Keratinocyte (primary cell): ENCODE measurements around the gene HEMK1. TPM values are rescaled to one million over a fixed set of nuclear protein-coding genes. Genes with fewer than 3 reads are reported as not detected.

Experiments used
- DNase-seq: peaks from one replicate; pipeline ENCODE4 v3.0.0-alpha.2; 2011; ENCODE audit warnings: low read depth, missing footprints, low spot score
- FAIRE-seq: peaks from 2 replicates; lab custom pipeline; 2011; peaks lifted over from hg19 to GRCh38; lab: Jason Lieb, UNC
- H2AFZ ChIP-seq: 2 replicates; pipeline ENCODE4 v1.6.0; 2012; ENCODE audit warnings: low read length, control low read depth, inconsistent platforms; ENCODE audit not compliant: control insufficient read depth
- H3K27ac ChIP-seq: 2 replicates; pipeline ENCODE4 v1.5.1; 2011; ENCODE audit warnings: low read length; ENCODE audit not compliant: control insufficient read depth, insufficient read depth
- H3K27me3 ChIP-seq: 3 replicates; pipeline ENCODE4 v1.6.0; 2011; ENCODE audit warnings: low read length; ENCODE audit not compliant: control insufficient read depth, insufficient read depth; ENCODE audit errors: extremely low read depth
- H3K36me3 ChIP-seq, 2 experiments: 2 replicates in 1 of 2; 3 replicates in 1 of 2; pipeline ENCODE4 v1.5.1; 2011; ENCODE audit warnings: low read length in 2 of 2, mild to moderate bottlenecking in 1 of 2; ENCODE audit not compliant: control insufficient read depth in 2 of 2, insufficient read depth in 2 of 2; ENCODE audit errors: extremely low read depth in 1 of 2
- H3K4me1 ChIP-seq: 3 replicates; pipeline ENCODE4 v1.5.1; 2011; ENCODE audit warnings: low read length; ENCODE audit not compliant: control insufficient read depth, insufficient read depth; ENCODE audit errors: extremely low read depth
- H3K4me2 ChIP-seq: 3 replicates; pipeline ENCODE4 v1.6.0; 2011; ENCODE audit warnings: low read depth, low read length; ENCODE audit not compliant: control insufficient read depth, insufficient read depth; ENCODE audit errors: extremely low read depth
- H3K4me3 ChIP-seq, 3 experiments: fragments of 200-600 bp in 1 of 3; sonication (generic) in 1 of 3; 2 replicates in 2 of 3; 3 replicates in 1 of 3; pipeline ENCODE4 v1.5.1; 2011 to 2016; ENCODE audit warnings: low read length in 3 of 3, mild to moderate bottlenecking in 3 of 3, control low read depth in 2 of 3, inconsistent platforms in 1 of 3, low read depth in 1 of 3, mixed read lengths in 1 of 3, mixed run types in 1 of 3, moderate library complexity in 1 of 3; ENCODE audit not compliant: control insufficient read depth in 2 of 3, insufficient read depth in 2 of 3; ENCODE audit errors: extremely low read depth in 1 of 3
- H3K79me2 ChIP-seq: 2 replicates; pipeline ENCODE4 v1.6.0; 2012; ENCODE audit warnings: low read length; ENCODE audit not compliant: control insufficient read depth, insufficient read depth
- H3K9ac ChIP-seq: 3 replicates; pipeline ENCODE4 v1.6.0; 2011; ENCODE audit warnings: low read length; ENCODE audit not compliant: control insufficient read depth, insufficient read depth; ENCODE audit errors: extremely low read depth
- H3K9me1 ChIP-seq: 3 replicates; pipeline ENCODE4 v1.6.0; 2011; ENCODE audit warnings: low read length; ENCODE audit not compliant: control insufficient read depth, insufficient read depth; ENCODE audit errors: extremely low read depth
- H3K9me3 ChIP-seq: 2 replicates; pipeline ENCODE4 v1.5.1; 2012; ENCODE audit warnings: low read depth, low read length; ENCODE audit not compliant: control insufficient read depth
- H4K20me1 ChIP-seq: 3 replicates; pipeline ENCODE4 v1.6.0; 2011; ENCODE audit warnings: low read length; ENCODE audit not compliant: control insufficient read depth, insufficient read depth; ENCODE audit errors: extremely low read depth
- EZH2 ChIP-seq: IDR thresholded peaks from one replicate; pipeline ENCODE4 v1.6.1; 2012; ENCODE audit warnings: inconsistent platforms, mild to moderate bottlenecking, low read length, moderate library complexity
- dilution Hi-C: fragments of 300-500 bp; cut with MboI; formaldehyde crosslinking; loops from one replicate; pipeline ENCODE4 v1.7.0; 2020; ENCODE audit warnings: low sequenced_read_pairs; ENCODE audit not compliant: extremely low pct_ligation_motif_present
- polyA plus RNA-seq, 5 experiments: library from polyadenylated mRNA; depleted of rRNA in 3 of 5; stranded (reverse) in 3 of 5; stranded (forward) in 1 of 5; unstranded in 1 of 5; fragments of >200 nt; gene quantifications; 1 replicate in 1 of 5; 2 replicates in 3 of 5; 3 replicates in 1 of 5; pipeline versions ENCODE4 v1.2.1 to v1.2.3, GENCODE V29; 2011 to 2012; ENCODE audit warnings: missing spikeins in 2 of 5, low read depth in 1 of 5, low replicate concordance in 1 of 5
- TF ChIP-seq, protein P1 (sequence below), 3 experiments: IDR thresholded peaks in 1 of 3; conservative IDR thresholded peaks in 1 of 3; optimal IDR thresholded peaks in 1 of 3; 2 replicates in 2 of 3; 3 replicates in 1 of 3; pipeline versions ENCODE3 to v1.5.1; 2011; ENCODE audit warnings: low read length in 3 of 3, mild to moderate bottlenecking in 3 of 3, moderate library complexity in 2 of 3, control low read depth in 1 of 3, inconsistent platforms in 1 of 3; ENCODE audit not compliant: insufficient read depth in 2 of 3; ENCODE audit errors: extremely low read depth in 1 of 3

HEMK1 gene
- polyA plus RNA-seq, 1 donor (not counting 4 experiments of a cell fraction or from before 2014, with no cell fraction given): 13.0 TPM

DNA sequence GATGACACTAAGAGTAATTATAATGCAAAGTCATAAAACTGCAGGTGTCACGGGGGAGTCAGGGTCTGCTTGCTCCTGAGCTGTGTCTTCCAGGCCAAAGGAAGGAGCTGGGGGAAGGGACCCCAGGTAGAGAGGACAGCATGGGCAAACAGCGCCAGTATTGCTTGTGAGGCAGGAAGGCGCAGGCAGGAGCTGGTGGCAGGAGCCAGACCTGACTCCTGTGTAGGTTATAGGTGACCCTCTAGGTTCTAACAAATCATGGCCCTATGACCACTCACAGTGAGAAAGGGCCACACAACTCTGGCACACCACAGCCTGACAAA, 40.4 kb downstream of the HEMK1 start:
- Histone ChIP-seq H3K9me1 (peaks cover 4% of the 10 kb centered on the region), H3K4me1 (peaks cover 37% of the 10 kb centered on the region), H3K4me2 (no peak overlapping the region), H3K9ac (no peak overlapping the region), H2AFZ (no peak overlapping the region), H3K79me2 (peaks cover 3% of the 10 kb centered on the region), H3K27me3 (no peaks in the 10 kb centered on the region), H3K27ac (no peak overlapping the region), H3K36me3 (peaks cover 4 to 5% of the 10 kb centered on the region in 2 experiments), H3K9me3 (no peaks in the 10 kb centered on the region), H3K4me3 (no peak overlapping the region), H4K20me1 (no peaks in the 10 kb centered on the region)
- DNase-seq: no peak
- dilution Hi-C loops: loop anchor here (25.0 kb wide), 1 partner anchor 778 kb away; the partner anchor contains the start of genes MANF and RBM15B
- FAIRE-seq: no peak
- TF ChIP-seq, protein P1, sequence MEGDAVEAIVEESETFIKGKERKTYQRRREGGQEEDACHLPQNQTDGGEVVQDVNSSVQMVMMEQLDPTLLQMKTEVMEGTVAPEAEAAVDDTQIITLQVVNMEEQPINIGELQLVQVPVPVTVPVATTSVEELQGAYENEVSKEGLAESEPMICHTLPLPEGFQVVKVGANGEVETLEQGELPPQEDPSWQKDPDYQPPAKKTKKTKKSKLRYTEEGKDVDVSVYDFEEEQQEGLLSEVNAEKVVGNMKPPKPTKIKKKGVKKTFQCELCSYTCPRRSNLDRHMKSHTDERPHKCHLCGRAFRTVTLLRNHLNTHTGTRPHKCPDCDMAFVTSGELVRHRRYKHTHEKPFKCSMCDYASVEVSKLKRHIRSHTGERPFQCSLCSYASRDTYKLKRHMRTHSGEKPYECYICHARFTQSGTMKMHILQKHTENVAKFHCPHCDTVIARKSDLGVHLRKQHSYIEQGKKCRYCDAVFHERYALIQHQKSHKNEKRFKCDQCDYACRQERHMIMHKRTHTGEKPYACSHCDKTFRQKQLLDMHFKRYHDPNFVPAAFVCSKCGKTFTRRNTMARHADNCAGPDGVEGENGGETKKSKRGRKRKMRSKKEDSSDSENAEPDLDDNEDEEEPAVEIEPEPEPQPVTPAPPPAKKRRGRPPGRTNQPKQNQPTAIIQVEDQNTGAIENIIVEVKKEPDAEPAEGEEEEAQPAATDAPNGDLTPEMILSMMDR (optimal IDR thresholded peaks at IDR 0.05 in 1 of 3, IDR thresholded peaks at IDR 0.05 in 1 of 3, conservative IDR thresholded peaks at IDR 0.05 in 1 of 3; ENCODE audit: extremely low read depth in 1 of 3, insufficient read depth in 2 of 3, low read length in 3 of 3): no peak
- no peak for TF ChIP-seq EZH2

- DNase-seq: no peak
- H3K79me2 ChIP-seq: peaks cover 3% of the 10 kb centered on the region
- dilution Hi-C loops: loop anchor here (25.0 kb wide), 1 partner anchor 777 kb away; the partner anchor contains the start of genes MANF and RBM15B
- peak overlapping the region; percentile 65 to 81 (median 70) for H3K4me3 ChIP-seq
- peaks cover 32% of the 10 kb centered on the region for H3K4me1 ChIP-seq
- peak overlapping the region; percentile 87 for H3K4me2 ChIP-seq
- no peak for TF ChIP-seq EZH2
- TF ChIP-seq, protein P1 (optimal IDR thresholded peaks at IDR 0.05 in 1 of 3, IDR thresholded peaks at IDR 0.05 in 1 of 3, conservative IDR thresholded peaks at IDR 0.05 in 1 of 3; ENCODE audit: extremely low read depth in 1 of 3, insufficient read depth in 2 of 3, low read length in 3 of 3): no peak
- H3K27me3 ChIP-seq: no peaks in the 10 kb centered on the region
- peaks cover 4% of the 10 kb centered on the region for H3K9me1 ChIP-seq
- H3K27ac ChIP-seq: no peak overlapping the region
- peak; percentile 44 for FAIRE-seq
- H3K9ac ChIP-seq: peak overlapping the region; percentile 79
- no peaks in the 10 kb centered on the region for H4K20me1 ChIP-seq
- no peaks in the 10 kb centered on the region for H3K9me3 ChIP-seq
- H3K36me3 ChIP-seq: peaks cover 4 to 5% of the 10 kb centered on the region in 2 experiments
- H2AFZ ChIP-seq: no peak overlapping the region
Measured at GRCh38 chr3:50610181-50610971, 41.1 kb downstream of the HEMK1 start.
